GM12864 (cell line): ENCODE data around the gene GATA2.

ENCODE experiments used
- DNase-seq: peaks from one replicate; pipeline ENCODE4 v3.0.0-alpha.2; 2011; ENCODE audit warnings: low read depth
- H3K4me3 ChIP-seq: 2 replicates; pipeline ENCODE4 v1.5.1; 2011; ENCODE audit warnings: mild to moderate bottlenecking, low read depth, low read length, control low read depth
- TF ChIP-seq, protein P1 (sequence below): IDR thresholded peaks from 2 replicates; pipeline ENCODE4 v1.5.1; 2011; ENCODE audit warnings: low read depth, mild to moderate bottlenecking, moderate library complexity, low read length, control low read depth, inconsistent platforms; ENCODE audit errors: missing control alignments

The GATA2 gene

DNA sequence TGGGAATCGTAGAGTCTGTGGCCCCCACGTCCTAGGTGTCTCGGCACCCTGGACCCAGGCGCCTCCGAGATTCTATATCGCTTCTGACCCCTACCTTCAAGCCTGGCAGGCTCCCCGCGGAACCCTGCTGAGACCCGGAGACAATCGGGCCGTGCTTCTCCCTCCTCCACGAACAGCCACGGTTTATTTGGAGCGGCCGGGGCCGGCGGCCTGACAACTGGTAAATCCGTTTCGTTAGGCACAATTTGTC is 1.4 kb downstream of the GATA2 start:
- no peak overlapping the region for H3K4me3 ChIP-seq
- no peak for DNase-seq

DNA sequence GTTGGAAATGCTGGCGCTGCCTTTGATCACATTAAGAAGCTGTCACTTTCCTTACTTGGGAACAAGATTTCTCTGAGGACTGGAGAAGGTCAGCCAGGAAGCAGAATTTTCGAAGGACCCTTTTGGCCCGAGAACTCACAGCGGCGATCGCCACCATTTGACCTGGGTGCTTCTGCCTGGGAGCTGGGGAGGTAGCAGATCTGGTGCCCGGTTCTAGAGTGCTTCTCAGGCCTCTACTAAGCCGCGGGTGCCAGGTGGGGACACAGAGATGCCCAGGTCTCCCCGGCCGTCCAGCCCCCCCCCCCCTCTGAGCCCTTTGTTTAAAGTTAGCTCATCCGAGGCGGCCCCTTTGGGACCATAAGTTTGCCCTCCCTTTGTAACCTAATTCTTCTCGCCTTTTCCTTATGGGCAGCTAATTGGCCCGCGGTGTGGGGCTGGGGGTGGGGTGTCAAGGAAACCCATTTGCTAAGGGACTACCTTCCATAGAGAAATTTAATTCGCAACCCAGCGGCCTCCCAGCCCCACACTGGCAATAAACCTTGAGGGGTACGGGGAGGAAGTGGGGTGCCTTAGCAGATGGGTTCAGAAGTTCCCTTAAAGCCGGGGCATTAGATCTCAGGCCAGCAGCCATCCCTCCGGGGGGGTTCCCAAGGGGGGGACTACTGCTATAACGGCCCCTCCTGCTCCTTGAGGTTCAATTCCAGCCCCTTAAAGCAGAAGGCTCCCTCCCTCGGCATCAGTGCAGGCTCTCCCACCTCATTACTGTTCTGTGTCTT is 1.9 kb downstream of the GATA2 start:
- H3K4me3 ChIP-seq: no peak overlapping the region
- TF ChIP-seq, protein P1, sequence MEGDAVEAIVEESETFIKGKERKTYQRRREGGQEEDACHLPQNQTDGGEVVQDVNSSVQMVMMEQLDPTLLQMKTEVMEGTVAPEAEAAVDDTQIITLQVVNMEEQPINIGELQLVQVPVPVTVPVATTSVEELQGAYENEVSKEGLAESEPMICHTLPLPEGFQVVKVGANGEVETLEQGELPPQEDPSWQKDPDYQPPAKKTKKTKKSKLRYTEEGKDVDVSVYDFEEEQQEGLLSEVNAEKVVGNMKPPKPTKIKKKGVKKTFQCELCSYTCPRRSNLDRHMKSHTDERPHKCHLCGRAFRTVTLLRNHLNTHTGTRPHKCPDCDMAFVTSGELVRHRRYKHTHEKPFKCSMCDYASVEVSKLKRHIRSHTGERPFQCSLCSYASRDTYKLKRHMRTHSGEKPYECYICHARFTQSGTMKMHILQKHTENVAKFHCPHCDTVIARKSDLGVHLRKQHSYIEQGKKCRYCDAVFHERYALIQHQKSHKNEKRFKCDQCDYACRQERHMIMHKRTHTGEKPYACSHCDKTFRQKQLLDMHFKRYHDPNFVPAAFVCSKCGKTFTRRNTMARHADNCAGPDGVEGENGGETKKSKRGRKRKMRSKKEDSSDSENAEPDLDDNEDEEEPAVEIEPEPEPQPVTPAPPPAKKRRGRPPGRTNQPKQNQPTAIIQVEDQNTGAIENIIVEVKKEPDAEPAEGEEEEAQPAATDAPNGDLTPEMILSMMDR: no peak
- no peak for DNase-seq

More for the DNA sequence above, 1.4 kb downstream of the GATA2 start:
- TF ChIP-seq, protein P1: no peak

DNA sequence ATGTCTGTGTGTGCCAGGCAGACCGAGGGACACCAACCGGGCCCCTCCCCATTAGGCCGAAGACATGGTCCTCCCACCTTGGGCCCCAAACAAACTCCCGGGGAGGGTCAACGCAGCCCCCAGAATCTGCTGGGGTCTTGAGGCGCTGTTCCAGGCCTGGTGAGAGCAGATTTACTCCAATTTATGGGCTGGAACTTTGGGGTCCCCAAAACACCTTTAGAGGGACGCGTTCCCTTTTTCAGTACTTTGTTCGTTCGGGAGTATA is 2.4 kb downstream of the GATA2 start:
- DNase-seq: no peak
- H3K4me3 ChIP-seq: no peak overlapping the region
- TF ChIP-seq, protein P1: no peak

DNA sequence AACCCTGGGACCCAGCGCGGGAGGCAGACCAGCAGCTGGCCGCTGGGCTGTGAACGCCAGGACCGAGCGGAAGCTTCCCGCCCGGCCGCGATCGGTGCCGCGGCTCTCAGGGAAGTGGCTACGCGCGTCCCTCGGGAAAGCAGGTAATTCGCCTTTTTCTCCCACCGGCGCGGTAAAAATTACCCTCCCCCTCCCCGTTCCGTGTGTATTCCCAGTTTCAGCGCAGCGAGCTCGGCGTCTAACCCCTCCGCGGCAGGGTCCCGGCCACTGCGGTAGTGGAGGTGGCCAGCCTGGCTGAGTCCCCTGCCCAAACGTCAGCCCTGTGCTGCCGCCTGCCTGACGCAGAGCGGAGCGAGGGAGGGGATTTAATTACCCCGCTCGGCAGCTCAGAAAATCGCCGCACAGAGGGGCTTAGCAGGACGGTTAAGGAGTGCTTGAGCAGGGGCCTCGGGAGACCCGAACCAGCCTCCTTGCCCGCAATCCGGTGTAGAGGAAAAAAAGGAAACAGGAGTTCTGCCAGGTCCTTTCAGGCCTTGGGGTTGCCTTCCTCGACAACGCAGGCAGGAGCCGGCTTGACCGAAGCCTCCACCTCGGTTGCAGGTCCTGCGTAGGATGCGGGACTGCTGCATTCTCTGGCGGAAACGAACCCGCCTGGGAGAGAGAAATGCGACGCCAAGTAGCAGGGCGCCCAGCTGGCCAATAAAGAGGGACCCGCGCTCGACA is 2.9 kb downstream of the GATA2 start:
- TF ChIP-seq, protein P1: no peak
- no peak overlapping the region for H3K4me3 ChIP-seq
- DNase-seq: no peak

DNA sequence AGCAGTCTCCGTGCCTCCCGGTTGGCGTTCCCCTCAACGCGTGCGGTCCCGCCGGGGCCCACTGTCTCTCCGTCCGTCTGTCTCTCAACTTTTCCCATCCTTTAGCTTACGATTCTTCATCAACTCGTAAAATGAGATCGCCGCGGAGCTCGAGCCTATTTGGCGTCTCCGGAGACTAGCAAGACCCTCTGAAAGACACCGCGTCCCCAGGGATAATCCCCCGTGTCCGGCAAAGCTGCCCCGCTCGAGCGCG is 3.4 kb downstream of the GATA2 start:
- no peak overlapping the region for H3K4me3 ChIP-seq
- TF ChIP-seq, protein P1: no peak
- no peak for DNase-seq

DNA sequence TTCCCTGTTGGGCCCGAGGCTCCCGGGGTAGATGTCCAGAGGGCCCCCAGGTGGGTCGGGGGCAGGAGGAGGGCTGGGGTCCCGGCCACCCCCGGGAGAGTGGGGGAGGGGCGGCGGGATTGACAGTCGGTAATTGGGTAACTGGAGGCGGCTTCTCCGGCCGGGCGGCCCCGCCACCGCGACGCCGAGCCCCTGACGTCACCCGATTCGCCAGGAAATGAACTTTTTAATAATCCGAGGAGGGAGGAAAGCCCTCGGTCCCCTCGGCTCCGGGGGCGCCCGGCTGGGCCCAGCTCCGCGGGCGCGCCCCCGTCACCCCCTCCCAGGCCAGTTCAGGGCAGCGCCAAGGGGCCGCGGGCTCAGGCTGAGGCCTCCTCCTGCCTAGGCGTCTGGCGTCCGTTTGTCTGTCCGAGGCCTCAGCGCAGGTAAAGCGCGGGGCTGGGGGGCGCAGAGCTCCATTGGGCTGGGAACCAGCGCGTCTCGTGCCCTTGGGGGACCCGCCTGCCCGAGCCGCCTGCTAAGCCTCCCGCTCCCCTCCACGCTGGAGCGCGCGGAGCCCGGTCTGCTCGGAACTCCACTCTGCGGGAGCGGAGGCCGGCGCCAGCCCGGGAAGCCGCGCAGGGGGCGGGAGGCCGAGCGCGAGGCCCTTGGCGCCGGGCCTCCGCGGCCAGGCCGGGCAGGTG is 3.9 kb downstream of the GATA2 start:
- DNase-seq: no peak
- no peak overlapping the region for H3K4me3 ChIP-seq

More for the DNA sequence above, 3.9 kb downstream of the GATA2 start:
- TF ChIP-seq, protein P1: no peak
